Neural cell (in vitro differentiated cells): ENCODE results near the gene PPIP5K1. TPM values are rescaled to one million over a fixed set of nuclear protein-coding genes. Genes with fewer than 3 reads are reported as not detected.
"Not testable (repeated sequence)": the region's sequence is repeated elsewhere in the genome, so short reads cannot be mapped to it uniquely, and the experiment has no call there.

ENCODE experiments used
- H2AFZ ChIP-seq: fragments of 200-600, 300-800 bp; sonication (generic), shearing (Covaris generic); 2 replicates; pipeline ENCODE4 v1.6.0; 2014; ENCODE audit warnings: low read depth, mild to moderate bottlenecking, antibody characterized with exemption, low read length, moderate library complexity
- H3F3A ChIP-seq: fragments of 200-600 bp; shearing (Covaris generic); 2 replicates; pipeline ENCODE4 v1.6.1; 2016; ENCODE audit warnings: mild to moderate bottlenecking, moderate library complexity, mixed read lengths, antibody characterized with exemption, low read length; ENCODE audit not compliant: insufficient read depth, poor library complexity, severe bottlenecking
- H3K27ac ChIP-seq: fragments of 200-600, 300-800 bp; sonication (generic), shearing (Covaris generic); 2 replicates; pipeline ENCODE4 v1.5.1; 2014; ENCODE audit warnings: mild to moderate bottlenecking, low read length, moderate library complexity
- H3K27me3 ChIP-seq: fragments of 300-800, 200-600 bp; sonication (generic), shearing (Covaris generic); 2 replicates; pipeline ENCODE4 v1.6.0; 2014; ENCODE audit warnings: mild to moderate bottlenecking, low read depth, low read length, moderate library complexity; ENCODE audit not compliant: insufficient read depth
- H3K36me3 ChIP-seq: fragments of 300-800, 200-600 bp; sonication (generic), shearing (Covaris generic); 2 replicates; pipeline ENCODE4 v1.5.1; 2014; ENCODE audit warnings: mild to moderate bottlenecking, antibody characterized with exemption, low read length, moderate library complexity; ENCODE audit not compliant: insufficient read depth
- H3K4me2 ChIP-seq: fragments of 300-800, 200-600 bp; sonication (generic), shearing (Covaris generic); 2 replicates; pipeline ENCODE4 v1.6.0; 2014; ENCODE audit warnings: mild to moderate bottlenecking, low read length
- H3K4me3 ChIP-seq: fragments of 300-800, 200-600 bp; sonication (generic), shearing (Covaris generic); 2 replicates; pipeline ENCODE4 v1.5.1; 2014; ENCODE audit warnings: mild to moderate bottlenecking, low read length, moderate library complexity
- H3K79me2 ChIP-seq: fragments of 200-600 bp; shearing (Covaris generic); replicated peaks from 2 replicates; pipeline ENCODE4 v1.6.0; 2014; ENCODE audit warnings: mild to moderate bottlenecking, low read length, moderate library complexity; ENCODE audit not compliant: insufficient read depth
- H3K9ac ChIP-seq: fragments of 300-800, 200-600 bp; sonication (generic), shearing (Covaris generic); 2 replicates; pipeline ENCODE4 v1.6.1; 2016; ENCODE audit warnings: mild to moderate bottlenecking, low read length, mixed read lengths
- H3K9me2 ChIP-seq: fragments of 200-600 bp; shearing (Covaris generic); 2 replicates; pipeline ENCODE4 v1.6.1; 2016; ENCODE audit warnings: mild to moderate bottlenecking, low read length, mixed read lengths; ENCODE audit not compliant: insufficient read depth
- H3K9me3 ChIP-seq: fragments of 200-600, 300-800 bp; sonication (generic), shearing (Covaris generic); 2 replicates; pipeline ENCODE4 v1.6.1; 2016; ENCODE audit warnings: mild to moderate bottlenecking, mixed run types, low read length, moderate library complexity, mixed read lengths
- H4K20me1 ChIP-seq: fragments of 200-600 bp; shearing (Covaris generic); 2 replicates; pipeline ENCODE4 v1.6.1; 2016; ENCODE audit warnings: mild to moderate bottlenecking, mixed run types; ENCODE audit not compliant: insufficient read depth
- EP300 ChIP-seq: fragments of 450-650 bp; conservative IDR thresholded peaks from 2 replicates; pipeline ENCODE4 v1.6.1; 2014; ENCODE audit warnings: antibody characterized with exemption, mild to moderate bottlenecking, moderate library complexity; ENCODE audit not compliant: poor library complexity, severe bottlenecking
- EZH2 ChIP-seq: fragments of 200-600, 300-800 bp; shearing (Covaris generic), sonication (generic); IDR thresholded peaks from 2 replicates; pipeline ENCODE4 v1.6.1; 2014; ENCODE audit warnings: antibody characterized with exemption, low read length, borderline replicate concordance, mild to moderate bottlenecking; ENCODE audit not compliant: insufficient read depth, poor library complexity, severe bottlenecking
- MXI1 ChIP-seq: fragments of 450-650 bp; conservative IDR thresholded peaks from 2 replicates; pipeline ENCODE4 v1.6.1; 2014; ENCODE audit warnings: antibody characterized with exemption, mild to moderate bottlenecking; ENCODE audit not compliant: poor library complexity, severe bottlenecking
- POLR2AphosphoS5 ChIP-seq: IDR thresholded peaks from 2 replicates; pipeline ENCODE4 v1.6.1; 2012
- RAD21 ChIP-seq: fragments of 450-650 bp; conservative IDR thresholded peaks from 2 replicates; pipeline ENCODE4 v1.6.1; 2014; ENCODE audit warnings: antibody characterized with exemption, mild to moderate bottlenecking, moderate library complexity
- SMC3 ChIP-seq: fragments of 450-650 bp; conservative IDR thresholded peaks from 2 replicates; pipeline ENCODE4 v1.6.1; 2014; ENCODE audit warnings: antibody characterized with exemption, mild to moderate bottlenecking, moderate library complexity; ENCODE audit not compliant: poor library complexity
- TAF1 ChIP-seq: IDR thresholded peaks from 2 replicates; pipeline ENCODE4 v1.6.1; 2012; ENCODE audit warnings: low read depth
- polyA plus RNA-seq: library from polyadenylated mRNA; depleted of rRNA; stranded (reverse); fragments of >200 nt; gene quantifications from 2 replicates; pipeline ENCODE4 v1.2.3, GENCODE V29; 2014
- TF ChIP-seq, protein P1 (sequence below): fragments of 450-650 bp; IDR thresholded peaks from 2 replicates; pipeline ENCODE4 v1.5.1; 2014; ENCODE audit warnings: antibody characterized with exemption, mild to moderate bottlenecking, moderate library complexity; ENCODE audit not compliant: poor library complexity, severe bottlenecking
- TF ChIP-seq, protein P2 (sequence below): IDR thresholded peaks from 2 replicates; pipeline ENCODE4 v1.6.1; 2012; ENCODE audit warnings: borderline replicate concordance

The PPIP5K1 gene
- polyA plus RNA-seq, 1 donor from 2014 or later: 29.6 TPM

GRCh38 chr15:43563793-43564192, 26.2 kb downstream of the PPIP5K1 start:
- not testable (repeated sequence) for H3F3A ChIP-seq, H4K20me1 ChIP-seq, H3K79me2 ChIP-seq, H3K4me2 ChIP-seq, H3K9me3 ChIP-seq, H3K9ac ChIP-seq, H3K27ac ChIP-seq, H3K27me3 ChIP-seq, H3K4me3 ChIP-seq, H3K9me2 ChIP-seq, H3K36me3 ChIP-seq, H2AFZ ChIP-seq

GRCh38 chr15:43562753-43563152, 27.3 kb downstream of the PPIP5K1 start:
- H3K9ac ChIP-seq, H3K79me2 ChIP-seq, H3K9me3 ChIP-seq, H3F3A ChIP-seq, H3K9me2 ChIP-seq, H3K4me2 ChIP-seq, H3K4me3 ChIP-seq, H2AFZ ChIP-seq, H3K36me3 ChIP-seq, H3K27ac ChIP-seq, H3K27me3 ChIP-seq, H4K20me1 ChIP-seq: not testable (repeated sequence)

GRCh38 chr15:43552986-43553385, 37.0 kb downstream of the PPIP5K1 start:
- Histone ChIP-seq H3K27ac (no peak overlapping the region), H3K4me2 (no peak overlapping the region), H3K9me3 (no peaks in the 10 kb centered on the region), H3K36me3 (no peaks in the 10 kb centered on the region), H4K20me1 (no peaks in the 10 kb centered on the region), H2AFZ (no peak overlapping the region), H3K27me3 (no peaks in the 10 kb centered on the region), H3K4me3 (no peak overlapping the region), H3F3A (no peaks in the 10 kb centered on the region), H3K9me2 (no peaks in the 10 kb centered on the region), H3K79me2 (no peaks in the 10 kb centered on the region), H3K9ac (no peak overlapping the region)
- TF ChIP-seq EP300: no peak
- no peak for TF ChIP-seq RAD21
- TF ChIP-seq POLR2AphosphoS5: no peak
- TF ChIP-seq SMC3: no peak
- TF ChIP-seq EZH2: no peak
- TF ChIP-seq, protein P1, sequence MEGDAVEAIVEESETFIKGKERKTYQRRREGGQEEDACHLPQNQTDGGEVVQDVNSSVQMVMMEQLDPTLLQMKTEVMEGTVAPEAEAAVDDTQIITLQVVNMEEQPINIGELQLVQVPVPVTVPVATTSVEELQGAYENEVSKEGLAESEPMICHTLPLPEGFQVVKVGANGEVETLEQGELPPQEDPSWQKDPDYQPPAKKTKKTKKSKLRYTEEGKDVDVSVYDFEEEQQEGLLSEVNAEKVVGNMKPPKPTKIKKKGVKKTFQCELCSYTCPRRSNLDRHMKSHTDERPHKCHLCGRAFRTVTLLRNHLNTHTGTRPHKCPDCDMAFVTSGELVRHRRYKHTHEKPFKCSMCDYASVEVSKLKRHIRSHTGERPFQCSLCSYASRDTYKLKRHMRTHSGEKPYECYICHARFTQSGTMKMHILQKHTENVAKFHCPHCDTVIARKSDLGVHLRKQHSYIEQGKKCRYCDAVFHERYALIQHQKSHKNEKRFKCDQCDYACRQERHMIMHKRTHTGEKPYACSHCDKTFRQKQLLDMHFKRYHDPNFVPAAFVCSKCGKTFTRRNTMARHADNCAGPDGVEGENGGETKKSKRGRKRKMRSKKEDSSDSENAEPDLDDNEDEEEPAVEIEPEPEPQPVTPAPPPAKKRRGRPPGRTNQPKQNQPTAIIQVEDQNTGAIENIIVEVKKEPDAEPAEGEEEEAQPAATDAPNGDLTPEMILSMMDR: no peak
- TF ChIP-seq, protein P2, sequence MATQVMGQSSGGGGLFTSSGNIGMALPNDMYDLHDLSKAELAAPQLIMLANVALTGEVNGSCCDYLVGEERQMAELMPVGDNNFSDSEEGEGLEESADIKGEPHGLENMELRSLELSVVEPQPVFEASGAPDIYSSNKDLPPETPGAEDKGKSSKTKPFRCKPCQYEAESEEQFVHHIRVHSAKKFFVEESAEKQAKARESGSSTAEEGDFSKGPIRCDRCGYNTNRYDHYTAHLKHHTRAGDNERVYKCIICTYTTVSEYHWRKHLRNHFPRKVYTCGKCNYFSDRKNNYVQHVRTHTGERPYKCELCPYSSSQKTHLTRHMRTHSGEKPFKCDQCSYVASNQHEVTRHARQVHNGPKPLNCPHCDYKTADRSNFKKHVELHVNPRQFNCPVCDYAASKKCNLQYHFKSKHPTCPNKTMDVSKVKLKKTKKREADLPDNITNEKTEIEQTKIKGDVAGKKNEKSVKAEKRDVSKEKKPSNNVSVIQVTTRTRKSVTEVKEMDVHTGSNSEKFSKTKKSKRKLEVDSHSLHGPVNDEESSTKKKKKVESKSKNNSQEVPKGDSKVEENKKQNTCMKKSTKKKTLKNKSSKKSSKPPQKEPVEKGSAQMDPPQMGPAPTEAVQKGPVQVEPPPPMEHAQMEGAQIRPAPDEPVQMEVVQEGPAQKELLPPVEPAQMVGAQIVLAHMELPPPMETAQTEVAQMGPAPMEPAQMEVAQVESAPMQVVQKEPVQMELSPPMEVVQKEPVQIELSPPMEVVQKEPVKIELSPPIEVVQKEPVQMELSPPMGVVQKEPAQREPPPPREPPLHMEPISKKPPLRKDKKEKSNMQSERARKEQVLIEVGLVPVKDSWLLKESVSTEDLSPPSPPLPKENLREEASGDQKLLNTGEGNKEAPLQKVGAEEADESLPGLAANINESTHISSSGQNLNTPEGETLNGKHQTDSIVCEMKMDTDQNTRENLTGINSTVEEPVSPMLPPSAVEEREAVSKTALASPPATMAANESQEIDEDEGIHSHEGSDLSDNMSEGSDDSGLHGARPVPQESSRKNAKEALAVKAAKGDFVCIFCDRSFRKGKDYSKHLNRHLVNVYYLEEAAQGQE: no peak
- no peak for TF ChIP-seq TAF1
- no peak for TF ChIP-seq MXI1
